Jurkat, Clone E6-1 (cell line): Measurements from ENCODE around the gene ADGRL1.

Experiments used
- DNase-seq: peaks from one replicate; pipeline ENCODE4 v3.0.0-alpha.2; 2011; ENCODE audit warnings: low read depth, low spot score
- H3K4me3 ChIP-seq: 2 replicates; pipeline ENCODE4 v1.5.1; 2011; ENCODE audit warnings: mild to moderate bottlenecking, low read length, control low read depth, moderate library complexity

ADGRL1 gene

GRCh38 chr19:14102102-14102696, 103.8 kb downstream of the ADGRL1 start:
- no peak for DNase-seq
- no peak overlapping the region for H3K4me3 ChIP-seq

DNA sequence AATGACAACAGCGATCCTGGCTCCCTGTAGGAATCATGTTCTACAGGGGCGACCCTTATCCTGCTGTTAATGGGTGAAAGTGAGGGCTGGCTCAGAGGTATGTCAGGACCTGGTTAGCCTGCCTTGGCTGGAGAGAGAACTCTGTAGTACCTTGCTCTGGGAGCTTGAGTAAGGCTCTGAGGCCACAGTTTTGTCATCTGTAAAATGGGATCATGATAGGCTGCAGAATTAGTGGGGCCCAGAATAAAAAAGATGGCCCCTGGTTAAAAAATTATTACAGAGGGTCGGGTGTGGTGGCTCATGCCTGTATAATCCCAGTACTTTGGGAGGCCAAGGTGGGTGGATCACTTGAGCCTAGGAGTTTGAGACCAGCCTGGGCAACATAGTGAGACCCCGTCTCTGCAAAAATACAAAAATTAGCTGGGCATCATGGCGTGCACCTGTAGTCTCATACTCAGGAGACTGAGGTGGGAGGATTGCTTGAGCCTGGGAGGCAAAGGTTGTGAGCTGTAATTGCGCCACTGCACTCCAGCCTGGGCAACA, 104.9 kb downstream of the ADGRL1 start:
- H3K4me3 ChIP-seq: no peak overlapping the region
- DNase-seq: no peak
